Measurements from ENCODE around the gene COPG2. TPM values are rescaled to one million over a fixed set of nuclear protein-coding genes. Genes with fewer than 3 reads are reported as not detected.
A peak's percentile ranks its signal among the peaks of the same experiment; 100 is the strongest.

The COPG2 gene
- total RNA-seq, 1 experiment from 2014 or later, result 13.9 TPM

DNA sequence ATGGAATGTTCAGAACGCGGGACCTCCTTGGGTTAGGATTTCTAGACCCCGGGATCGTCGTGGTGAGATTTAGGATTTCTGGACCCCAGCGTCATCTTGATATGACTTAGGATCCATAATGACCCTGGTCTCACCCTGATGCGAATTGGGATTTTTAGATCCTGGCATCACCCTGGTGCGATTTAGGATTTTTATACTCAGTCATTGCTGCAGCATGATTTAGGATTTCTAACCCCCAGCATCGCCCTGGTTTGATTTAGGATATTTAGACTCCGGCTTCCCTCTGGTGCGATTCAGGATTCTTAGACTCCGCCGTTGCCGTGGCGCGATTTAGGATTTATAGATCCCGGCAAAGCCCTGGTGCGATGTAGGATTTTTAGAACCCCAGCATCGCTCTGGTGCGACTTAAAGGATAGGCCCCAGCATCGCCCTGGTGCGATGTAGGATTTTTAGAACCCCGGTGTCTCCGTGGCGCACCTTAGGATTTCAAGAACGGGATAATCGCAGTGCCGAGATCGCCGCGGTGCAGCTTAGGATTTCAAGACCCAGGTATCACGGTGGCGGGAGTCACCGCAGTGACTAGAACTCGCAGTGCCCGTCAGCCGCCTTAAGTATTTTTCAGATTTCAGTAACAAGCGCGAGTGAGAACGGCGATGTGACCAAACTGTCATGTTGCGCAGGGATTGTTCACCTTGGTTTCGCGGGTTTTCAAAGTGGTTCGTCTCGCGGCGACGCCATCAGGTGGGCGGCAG, 175.8 kb downstream of the COPG2 start:
- no peaks in the 10 kb centered on the region for H3K9me3 Mint-ChIP-seq (ENCODE audit: unreplicated experiment)
- peaks cover 46% of the 10 kb centered on the region for H3K36me3 Mint-ChIP-seq (ENCODE audit: insufficient read depth, unreplicated experiment)
- ChIA-PET POLR2A (no interaction called here), CTCF (no interaction called here)
- no peaks in the 10 kb centered on the region for H3K27me3 Mint-ChIP-seq (ENCODE audit: insufficient read depth, unreplicated experiment)
- H3K4me3 Mint-ChIP-seq (ENCODE audit: unreplicated experiment), result no peak overlapping the region
- Histone ChIP-seq H3K4me1 (peaks cover 41% of the 10 kb centered on the region), H3K9me3 (0 out of 2 replicates have a peak, but pooled peaks cover 3% of the 10 kb centered on the region), H3K27me3 (replicated peaks; ENCODE audit: control insufficient read depth, insufficient read depth, low read length) (no peaks in the 10 kb centered on the region), H3K4me3 (ENCODE audit: low read depth, low read length) (no peak overlapping the region), H3K36me3 (ENCODE audit: control insufficient read depth, insufficient read depth, low read length) (peaks cover 2% of the 10 kb centered on the region)
- BruUV-seq (replicated peaks), result no TSS peak
- no peak overlapping the region for H3K27ac Mint-ChIP-seq (ENCODE audit: unreplicated experiment)
- peaks cover 26% of the 10 kb centered on the region for H3K4me1 Mint-ChIP-seq (ENCODE audit: low read depth, unreplicated experiment)
- TF ChIP-seq, protein P1, sequence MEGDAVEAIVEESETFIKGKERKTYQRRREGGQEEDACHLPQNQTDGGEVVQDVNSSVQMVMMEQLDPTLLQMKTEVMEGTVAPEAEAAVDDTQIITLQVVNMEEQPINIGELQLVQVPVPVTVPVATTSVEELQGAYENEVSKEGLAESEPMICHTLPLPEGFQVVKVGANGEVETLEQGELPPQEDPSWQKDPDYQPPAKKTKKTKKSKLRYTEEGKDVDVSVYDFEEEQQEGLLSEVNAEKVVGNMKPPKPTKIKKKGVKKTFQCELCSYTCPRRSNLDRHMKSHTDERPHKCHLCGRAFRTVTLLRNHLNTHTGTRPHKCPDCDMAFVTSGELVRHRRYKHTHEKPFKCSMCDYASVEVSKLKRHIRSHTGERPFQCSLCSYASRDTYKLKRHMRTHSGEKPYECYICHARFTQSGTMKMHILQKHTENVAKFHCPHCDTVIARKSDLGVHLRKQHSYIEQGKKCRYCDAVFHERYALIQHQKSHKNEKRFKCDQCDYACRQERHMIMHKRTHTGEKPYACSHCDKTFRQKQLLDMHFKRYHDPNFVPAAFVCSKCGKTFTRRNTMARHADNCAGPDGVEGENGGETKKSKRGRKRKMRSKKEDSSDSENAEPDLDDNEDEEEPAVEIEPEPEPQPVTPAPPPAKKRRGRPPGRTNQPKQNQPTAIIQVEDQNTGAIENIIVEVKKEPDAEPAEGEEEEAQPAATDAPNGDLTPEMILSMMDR (IDR thresholded peaks at IDR 0.05; ENCODE audit: insufficient read depth in 1 of 2, low read depth in 1 of 2, low read length in 1 of 2, severe bottlenecking in 1 of 2, unreplicated experiment in 1 of 2), result no peak
- no peak for DNase-seq
- intact Hi-C loops (cut with micrococcal nuclease; ENCODE audit: unreplicated experiment), result no loop called here

- TF ChIP-seq, protein P1 (IDR thresholded peaks at IDR 0.05; ENCODE audit: insufficient read depth in 1 of 2, low read depth in 1 of 2, low read length in 1 of 2, severe bottlenecking in 1 of 2, unreplicated experiment in 1 of 2), result no peak
- Mint-ChIP-seq H3K4me3 (ENCODE audit: unreplicated experiment) (no peak within 1 kb of the TSS), H3K27me3 (ENCODE audit: insufficient read depth, unreplicated experiment) (no peaks in the 10 kb centered on the region), H3K36me3 (ENCODE audit: insufficient read depth, unreplicated experiment) (peaks cover 44% of the 10 kb centered on the region), H3K4me1 (ENCODE audit: low read depth, unreplicated experiment) (peaks cover 30% of the 10 kb centered on the region), H3K27ac (ENCODE audit: unreplicated experiment) (peak within 1 kb of the TSS; percentile 70), H3K9me3 (ENCODE audit: unreplicated experiment) (no peaks in the 10 kb centered on the region)
- Histone ChIP-seq H3K9me3 (0 out of 2 replicates have a peak, but pooled peaks cover 3% of the 10 kb centered on the region), H3K27me3 (replicated peaks; ENCODE audit: control insufficient read depth, insufficient read depth, low read length) (no peaks in the 10 kb centered on the region), H3K4me3 (ENCODE audit: low read depth, low read length) (no peak within 1 kb of the TSS), H3K36me3 (ENCODE audit: control insufficient read depth, insufficient read depth, low read length) (peaks cover 2% of the 10 kb centered on the region), H3K4me1 (peaks cover 47% of the 10 kb centered on the region)
- DNase-seq, result no peak
- ChIA-PET CTCF (no interaction called here), POLR2A (no interaction called here)
- no TSS peak for BruUV-seq (replicated peaks)
- intact Hi-C loops (cut with micrococcal nuclease; ENCODE audit: unreplicated experiment), result no loop called here
Measured at GRCh38 chr7:130491841-130492522, 176.6 kb downstream of the COPG2 start, which contains the start of gene MEST. Gene MEST (plus strand): TSS chr7:130492085. CDS start chr7:130492314, 229 bp downstream.

- no peak overlapping the region for H3K4me3 ChIP-seq (ENCODE audit: low read depth, low read length)
- H3K36me3 Mint-ChIP-seq (ENCODE audit: insufficient read depth, unreplicated experiment), result peaks cover 45% of the 10 kb centered on the region
- peak overlapping the region; percentile 70 for H3K27ac Mint-ChIP-seq (ENCODE audit: unreplicated experiment)
- DNase-seq, result no peak
- peaks cover 47% of the 10 kb centered on the region for H3K4me1 ChIP-seq
- no peak overlapping the region for H3K4me3 Mint-ChIP-seq (ENCODE audit: unreplicated experiment)
- peaks cover 34% of the 10 kb centered on the region for H3K4me1 Mint-ChIP-seq (ENCODE audit: low read depth, unreplicated experiment)
- no TSS peak for BruUV-seq (replicated peaks)
- intact Hi-C loops (cut with micrococcal nuclease; ENCODE audit: unreplicated experiment), result no loop called here
- peaks cover 2% of the 10 kb centered on the region for H3K36me3 ChIP-seq (ENCODE audit: control insufficient read depth, insufficient read depth, low read length)
- CTCF ChIA-PET, result no interaction called here
- TF ChIP-seq, protein P1 (IDR thresholded peaks at IDR 0.05; ENCODE audit: insufficient read depth in 1 of 2, low read depth in 1 of 2, low read length in 1 of 2, severe bottlenecking in 1 of 2, unreplicated experiment in 1 of 2), result peak in 1 of 2 experiments; percentile 20
- POLR2A ChIA-PET, result no interaction called here
- H3K9me3 Mint-ChIP-seq (ENCODE audit: unreplicated experiment), result no peaks in the 10 kb centered on the region
- no peaks in the 10 kb centered on the region for H3K27me3 Mint-ChIP-seq (ENCODE audit: insufficient read depth, unreplicated experiment)
- H3K27me3 ChIP-seq (replicated peaks; ENCODE audit: control insufficient read depth, insufficient read depth, low read length), result no peaks in the 10 kb centered on the region
- 0 out of 2 replicates have a peak, but pooled peaks cover 3% of the 10 kb centered on the region for H3K9me3 ChIP-seq
Measured at GRCh38 chr7:130490888-130491804, 177.4 kb downstream of the COPG2 start.

All from Caco-2 (cell line).